Immature natural killer cell (primary cell): ENCODE data around the gene KCNN1. TPM values are rescaled to one million over a fixed set of nuclear protein-coding genes. Genes with fewer than 3 reads are reported as not detected.

Source experiments
- DNase-seq, 3 donors: peaks; one replicate each; pipeline ENCODE4 v3.0.0; 2022; ENCODE audit warnings: mixed read lengths in 1 of 3
- H3K27ac Mint-ChIP-seq, 6 donors: one replicate each; pipeline ENCODE4 v1.8.0; 2020; ENCODE audit warnings: mixed read lengths in 6 of 6, mild to moderate bottlenecking in 5 of 6, inconsistent platforms in 4 of 6, moderate library complexity in 3 of 6
- H3K27me3 Mint-ChIP-seq, 3 donors: one replicate each; pipeline ENCODE4 v1.8.0; 2020 to 2021; ENCODE audit warnings: low read depth in 3 of 3, mild to moderate bottlenecking in 3 of 3, mixed read lengths in 3 of 3, moderate library complexity in 3 of 3, inconsistent platforms in 1 of 3
- H3K36me3 Mint-ChIP-seq, 3 donors: one replicate each; pipeline ENCODE4 v1.8.0; 2020; ENCODE audit warnings: mixed read lengths in 3 of 3, inconsistent platforms in 2 of 3, mild to moderate bottlenecking in 2 of 3
- H3K4me1 Mint-ChIP-seq, 2 donors: one replicate each; pipeline ENCODE4 v1.8.0; 2020; ENCODE audit warnings: inconsistent platforms in 2 of 2, mild to moderate bottlenecking in 2 of 2, mixed read lengths in 2 of 2, moderate library complexity in 1 of 2
- H3K4me3 Mint-ChIP-seq, 5 donors: one replicate each; pipeline ENCODE4 v1.8.0; 2020; ENCODE audit warnings: mild to moderate bottlenecking in 5 of 5, mixed read lengths in 5 of 5, inconsistent platforms in 3 of 5, moderate library complexity in 3 of 5
- H3K9me3 Mint-ChIP-seq, 6 donors: one replicate each; pipeline ENCODE4 v1.8.0; 2020; ENCODE audit warnings: mild to moderate bottlenecking in 6 of 6, mixed read lengths in 6 of 6, inconsistent platforms in 4 of 6, moderate library complexity in 3 of 6
- polyA plus RNA-seq, 3 donors: library from polyadenylated mRNA; unstranded; fragments of 300-500 nt; fragmentation: Illumina TruSeq; gene quantifications; one replicate each; pipeline ENCODE4 v1.2.3, GENCODE V29; 2021

Gene KCNN1
- polyA plus RNA-seq, 3 donors from 2014 or later: not detected

DNA sequence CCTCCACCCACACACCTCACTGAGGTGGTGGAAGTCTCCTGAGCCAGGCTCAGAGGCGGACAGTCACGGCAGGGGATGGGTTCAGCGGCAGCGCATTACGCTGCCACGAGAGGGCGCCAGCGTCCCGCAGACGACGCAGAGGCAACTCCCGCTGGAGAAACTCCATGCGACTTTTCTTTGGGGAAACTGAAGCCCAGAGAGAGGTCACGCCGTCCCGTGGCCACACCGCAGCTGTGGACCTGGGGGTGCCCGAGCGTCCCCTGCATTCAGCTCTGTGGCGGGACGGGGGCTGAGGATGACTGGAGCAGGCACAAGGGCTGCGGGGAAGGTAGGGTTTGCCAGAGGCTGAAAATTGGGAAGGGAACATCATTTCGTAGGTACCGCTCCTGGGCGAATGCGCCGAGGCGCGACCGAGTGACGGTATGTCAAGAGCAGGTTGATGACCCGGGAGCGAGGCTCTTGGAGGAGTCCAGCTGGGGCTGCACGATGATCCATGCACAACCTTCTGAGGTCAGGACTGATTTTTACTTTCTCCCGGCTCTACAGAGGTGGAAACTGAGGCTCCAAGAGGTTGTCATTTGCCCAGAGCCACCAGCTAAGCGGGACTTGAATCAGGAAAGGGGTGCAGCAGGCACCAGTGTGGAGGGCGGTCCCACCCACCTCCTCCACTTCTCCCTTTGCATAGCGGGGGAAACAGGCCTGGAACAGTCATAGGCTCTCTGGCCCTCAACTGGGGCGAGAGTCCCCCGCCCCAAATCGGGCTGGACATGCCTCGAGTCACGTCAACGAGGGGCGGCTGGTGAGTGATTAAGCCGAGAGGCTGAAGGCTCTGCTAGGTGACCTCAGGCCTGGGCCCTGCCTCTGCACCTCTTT, 40.4 kb downstream of the KCNN1 start:
- Mint-ChIP-seq H3K36me3 (peaks cover 0 to 8% (median 0%) of the 10 kb centered on the region in 3 donors), H3K4me3 (peak overlapping the region; percentile 89 to 91 (median 90)), H3K9me3 (no peaks in the 10 kb centered on the region), H3K27me3 (peaks cover 5 to 20% (median 14%) of the 10 kb centered on the region in 3 donors), H3K4me1 (peaks cover 20 to 30% of the 10 kb centered on the region in 2 donors), H3K27ac (peak overlapping the region; percentile 81 to 99 (median 96))
- peak; percentile 77 to 79 (median 79) for DNase-seq

DNA sequence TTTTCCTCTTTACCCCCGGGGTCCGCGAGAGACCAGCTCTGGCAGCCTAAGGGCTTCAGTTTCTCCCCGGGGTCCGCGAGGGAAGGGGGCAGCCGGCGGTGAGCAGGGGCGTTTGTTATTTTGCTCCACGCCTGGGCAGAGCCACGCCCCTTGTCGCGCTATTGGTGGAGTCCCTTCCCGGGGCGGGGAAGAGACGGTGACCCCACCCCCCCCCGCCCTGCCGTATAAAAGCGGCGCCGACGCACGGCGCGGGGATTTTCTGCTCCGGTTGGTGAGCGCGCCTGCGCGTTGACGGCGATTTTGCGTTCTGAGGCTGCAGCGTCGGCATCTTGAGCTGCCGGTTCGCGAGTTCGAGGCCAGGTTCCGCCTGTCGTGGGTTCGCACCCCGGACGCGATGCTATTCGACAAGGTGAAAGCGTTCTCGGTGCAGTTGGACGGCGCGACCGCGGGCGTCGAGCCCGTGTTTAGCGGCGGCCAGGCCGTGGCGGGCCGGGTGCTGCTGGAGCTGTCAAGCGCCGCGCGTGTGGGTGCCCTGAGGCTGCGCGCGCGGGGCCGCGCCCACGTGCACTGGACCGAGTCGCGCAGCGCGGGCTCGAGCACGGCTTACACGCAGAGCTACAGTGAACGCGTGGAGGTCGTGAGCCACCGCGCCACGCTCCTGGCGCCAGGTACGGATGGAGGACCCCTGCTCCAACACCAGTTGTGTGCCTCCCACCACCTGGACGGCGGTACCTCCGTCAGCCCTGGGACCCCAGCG, 41.2 kb downstream of the KCNN1 start, which contains the start of gene ARRDC2:
Gene ARRDC2 (plus strand): TSS at position 254 of the 757 bp plus-strand sequence. CDS start 141 bp downstream, at position 395.
- H3K4me1 Mint-ChIP-seq: peaks cover 22 to 25% of the 10 kb centered on the region in 2 donors
- DNase-seq: peak; percentile 81 to 88 (median 88)
- H3K27ac Mint-ChIP-seq: peak within 1 kb of the TSS; percentile 81 to 99 (median 96)
- H3K9me3 Mint-ChIP-seq: no peaks in the 10 kb centered on the region
- H3K36me3 Mint-ChIP-seq: peaks cover under 1 to 13% (median 4%) of the 10 kb centered on the region in 3 donors
- peaks cover 5 to 20% (median 9%) of the 10 kb centered on the region in 3 donors for H3K27me3 Mint-ChIP-seq
- peak within 1 kb of the TSS; percentile 89 to 91 (median 90) for H3K4me3 Mint-ChIP-seq

DNA sequence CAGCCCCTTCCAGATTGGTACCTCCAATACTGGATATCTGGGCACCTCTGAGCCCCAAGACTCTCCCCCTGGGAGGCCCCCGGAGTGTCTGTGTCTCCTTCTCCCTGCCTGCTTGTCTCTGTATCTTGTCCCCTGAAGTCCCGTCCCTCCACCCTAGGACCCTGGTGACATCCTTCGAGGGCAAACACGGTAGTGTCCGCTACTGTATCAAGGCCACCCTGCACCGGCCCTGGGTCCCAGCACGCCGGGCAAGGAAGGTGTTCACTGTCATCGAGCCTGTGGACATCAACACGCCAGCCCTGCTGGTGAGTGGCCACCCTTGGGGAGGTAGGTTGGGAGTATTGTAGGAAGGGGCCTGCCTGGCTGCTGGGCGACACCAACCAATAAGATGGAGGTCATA, 41.9 kb downstream of the KCNN1 start:
- Mint-ChIP-seq H3K27ac (peak overlapping the region; percentile 34 to 85 (median 66)), H3K4me3 (peak overlapping the region; percentile 49 to 76 (median 69))

DNA sequence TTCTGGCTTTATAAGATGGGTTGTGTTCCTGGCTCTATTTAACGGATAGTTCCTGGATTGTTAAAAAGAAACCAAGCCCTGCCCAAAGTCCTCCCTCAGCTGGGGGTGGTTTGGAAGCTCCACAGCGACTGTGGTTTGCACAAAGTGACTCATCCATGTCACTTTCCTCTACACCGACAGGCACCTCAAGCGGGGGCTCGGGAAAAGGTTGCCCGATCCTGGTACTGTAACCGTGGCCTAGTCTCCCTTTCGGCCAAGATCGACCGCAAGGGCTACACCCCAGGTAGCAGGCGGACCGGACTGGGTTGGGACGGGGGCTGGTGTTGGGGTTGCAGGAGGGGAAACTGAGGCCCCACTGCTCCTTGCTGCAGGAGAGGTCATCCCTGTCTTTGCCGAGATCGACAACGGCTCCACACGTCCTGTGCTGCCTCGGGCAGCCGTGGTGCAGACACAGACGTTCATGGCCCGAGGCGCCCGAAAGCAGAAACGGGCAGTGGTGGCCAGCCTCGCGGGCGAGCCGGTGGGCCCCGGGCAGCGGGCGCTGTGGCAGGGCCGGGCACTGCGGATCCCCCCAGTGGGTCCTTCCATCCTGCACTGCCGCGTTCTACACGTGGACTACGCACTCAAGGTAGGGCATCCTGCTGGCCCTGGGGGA, 42.6 kb downstream of the KCNN1 start:
- Mint-ChIP-seq H3K4me3 (no peak overlapping the region), H3K27ac (peak overlapping the region in 1 of 6 donors; percentile 34), H3K4me1 (peaks cover 27 to 31% of the 10 kb centered on the region in 2 donors), H3K9me3 (no peaks in the 10 kb centered on the region), H3K27me3 (peaks cover 5 to 20% (median 11%) of the 10 kb centered on the region in 3 donors), H3K36me3 (peaks cover 7 to 25% (median 7%) of the 10 kb centered on the region in 3 donors)
- DNase-seq: no peak

More for the DNA sequence above, 41.9 kb downstream of the KCNN1 start:
- Mint-ChIP-seq H3K9me3 (no peaks in the 10 kb centered on the region), H3K36me3 (peaks cover 7 to 20% (median 7%) of the 10 kb centered on the region in 3 donors), H3K4me1 (peaks cover 27% of the 10 kb centered on the region in 2 donors), H3K27me3 (peaks cover 5 to 20% (median 9%) of the 10 kb centered on the region in 3 donors)
- DNase-seq: no peak

DNA sequence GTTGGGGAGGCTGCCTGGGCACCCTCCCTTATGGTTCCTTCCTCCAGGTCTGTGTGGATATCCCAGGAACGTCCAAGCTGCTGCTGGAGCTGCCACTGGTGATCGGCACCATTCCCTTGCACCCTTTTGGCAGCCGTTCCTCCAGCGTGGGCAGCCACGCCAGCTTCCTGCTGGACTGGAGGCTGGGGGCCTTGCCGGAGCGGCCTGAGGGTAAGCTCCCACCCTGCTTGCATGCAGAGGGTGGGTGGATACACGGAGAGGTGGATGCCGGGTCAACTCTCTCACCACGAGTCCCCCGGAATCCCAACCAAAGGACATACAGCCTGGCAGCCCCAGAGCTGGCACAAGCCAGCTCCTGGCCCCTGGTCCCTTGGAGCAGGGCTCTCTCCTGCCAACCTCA, 43.2 kb downstream of the KCNN1 start:
- no peak for DNase-seq
- Mint-ChIP-seq H3K27ac (no peak overlapping the region), H3K36me3 (peaks cover 7 to 29% (median 9%) of the 10 kb centered on the region in 3 donors), H3K4me3 (no peak overlapping the region), H3K27me3 (peaks cover 5 to 20% (median 11%) of the 10 kb centered on the region in 3 donors), H3K4me1 (peaks cover 27 to 31% of the 10 kb centered on the region in 2 donors), H3K9me3 (no peaks in the 10 kb centered on the region)

DNA sequence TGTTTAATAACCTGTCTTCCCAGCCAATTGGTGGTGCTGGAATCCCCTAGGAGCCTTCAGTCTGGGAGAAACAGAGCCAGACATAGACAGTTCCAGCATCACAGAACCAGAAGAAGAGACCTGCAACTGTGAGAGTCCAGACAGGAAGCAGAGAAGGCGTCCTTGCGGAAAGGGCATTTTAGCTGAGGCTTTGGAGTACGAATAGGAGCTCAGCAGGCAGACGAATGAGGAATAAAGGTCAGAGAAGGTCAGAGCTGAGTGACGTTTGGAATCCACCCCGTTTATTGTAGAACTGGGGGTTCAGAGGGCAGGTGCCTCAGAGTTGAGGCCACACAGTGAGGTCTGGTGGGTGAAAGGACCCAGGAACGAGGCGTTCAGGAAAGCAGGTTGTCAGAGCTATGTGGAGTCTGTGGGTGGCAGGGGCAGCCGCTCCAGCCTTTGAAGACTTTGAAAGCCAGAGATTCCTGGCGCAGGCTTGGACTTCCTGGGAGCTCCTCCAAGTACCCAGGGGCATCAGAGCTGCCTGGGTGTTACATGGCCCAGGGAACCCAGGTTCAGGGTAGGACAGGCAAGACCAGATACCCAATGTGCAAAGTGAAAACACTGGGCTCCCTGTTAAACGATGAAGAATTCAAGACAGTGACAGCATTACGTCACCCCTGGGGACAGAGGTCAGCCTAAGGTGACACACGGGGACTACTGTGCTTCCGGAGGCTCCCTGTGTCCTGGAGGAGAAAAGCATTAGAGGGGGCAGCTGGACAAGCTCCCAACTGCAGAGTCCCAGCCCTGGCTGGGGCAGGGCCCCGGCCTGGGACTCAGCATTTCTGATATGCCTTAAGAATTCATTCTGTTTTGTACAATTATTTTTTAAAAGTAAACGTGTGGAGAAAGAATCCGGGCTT, 46.6 kb downstream of the KCNN1 start:
- H3K4me1 Mint-ChIP-seq: peaks cover 14 to 15% of the 10 kb centered on the region in 2 donors

DNA sequence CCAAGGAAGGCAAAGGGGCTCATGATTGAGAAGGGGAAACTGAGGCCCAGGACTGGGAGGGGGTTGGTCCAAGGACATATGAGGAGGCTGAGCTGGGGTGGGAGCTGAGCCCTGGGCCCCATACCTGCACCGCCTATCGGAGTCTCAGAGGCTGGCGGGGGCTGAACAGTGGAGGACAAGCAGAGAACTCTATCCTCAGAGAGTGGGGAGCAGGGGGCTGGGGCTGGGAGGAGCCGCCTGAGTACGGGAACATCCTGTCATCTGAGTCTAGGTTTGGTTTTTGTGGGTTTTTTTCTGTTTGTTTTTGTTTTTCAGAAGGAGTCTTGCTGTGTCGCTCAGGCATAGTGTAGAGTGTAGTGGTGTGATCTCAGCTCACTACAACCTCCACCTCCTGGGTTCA, 47.3 kb downstream of the KCNN1 start:
- no peak for DNase-seq
- peaks cover 7 to 8% of the 10 kb centered on the region in 2 donors for H3K4me1 Mint-ChIP-seq
- H3K27ac Mint-ChIP-seq: peak overlapping the region in 2 of 6 donors; percentile 29 to 59
- no peaks in the 10 kb centered on the region for H3K9me3 Mint-ChIP-seq
- peaks cover 7 to 31% (median 12%) of the 10 kb centered on the region in 3 donors for H3K36me3 Mint-ChIP-seq
- peaks cover 2 to 6% (median 2%) of the 10 kb centered on the region in 3 donors for H3K27me3 Mint-ChIP-seq
- no peak overlapping the region for H3K4me3 Mint-ChIP-seq

More for the DNA sequence above, 46.6 kb downstream of the KCNN1 start:
- DNase-seq: no peak
- H3K9me3 Mint-ChIP-seq: no peaks in the 10 kb centered on the region
- peaks cover 6 to 9% (median 7%) of the 10 kb centered on the region in 3 donors for H3K27me3 Mint-ChIP-seq
- peaks cover 7 to 31% (median 12%) of the 10 kb centered on the region in 3 donors for H3K36me3 Mint-ChIP-seq
- peak overlapping the region in 3 of 6 donors; percentile 13 to 39 (median 29) for H3K27ac Mint-ChIP-seq
- H3K4me3 Mint-ChIP-seq: no peak overlapping the region

DNA sequence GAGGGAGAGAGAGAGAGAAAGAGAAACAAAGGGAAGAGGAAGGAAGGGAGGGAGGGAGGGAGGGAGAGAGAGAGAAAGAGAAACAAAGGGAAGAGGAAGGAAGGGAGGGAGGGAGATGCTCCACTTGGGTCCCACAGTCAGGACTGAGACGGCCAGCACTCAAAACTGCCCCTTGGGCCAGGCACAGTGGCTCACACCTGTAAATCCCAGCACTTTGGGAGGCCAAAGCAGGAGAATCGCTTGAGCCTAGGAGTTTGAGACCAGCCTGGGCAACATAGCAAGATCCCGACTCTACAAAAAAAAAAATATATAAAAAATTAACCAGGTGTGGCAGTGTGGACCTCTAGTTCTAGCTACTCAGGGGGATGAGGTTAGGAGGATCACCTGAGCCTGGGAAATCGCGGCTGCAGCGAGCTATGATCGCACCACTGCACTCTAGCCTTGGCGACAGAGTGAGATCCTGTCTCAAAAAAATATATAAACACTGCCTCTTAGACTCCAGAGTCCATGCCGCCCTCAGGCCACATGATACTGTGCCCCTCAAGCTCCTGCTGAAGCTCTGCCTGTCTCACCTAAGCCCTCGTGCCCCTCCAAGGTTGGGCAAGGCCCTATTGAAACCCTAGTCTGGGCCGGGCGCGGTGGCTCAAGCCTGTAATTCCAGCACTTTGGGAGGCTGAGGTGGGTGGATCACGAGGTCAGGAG, 49.5 kb downstream of the KCNN1 start:
- H3K4me1 Mint-ChIP-seq: peaks cover 16 to 20% of the 10 kb centered on the region in 2 donors
- no peak overlapping the region for H3K27ac Mint-ChIP-seq
- no peaks in the 10 kb centered on the region for H3K9me3 Mint-ChIP-seq
- H3K27me3 Mint-ChIP-seq: peaks cover 1 to 8% (median 2%) of the 10 kb centered on the region in 3 donors
- H3K4me3 Mint-ChIP-seq: no peak overlapping the region
- DNase-seq: no peak
- H3K36me3 Mint-ChIP-seq: peaks cover 7 to 29% (median 12%) of the 10 kb centered on the region in 3 donors

DNA sequence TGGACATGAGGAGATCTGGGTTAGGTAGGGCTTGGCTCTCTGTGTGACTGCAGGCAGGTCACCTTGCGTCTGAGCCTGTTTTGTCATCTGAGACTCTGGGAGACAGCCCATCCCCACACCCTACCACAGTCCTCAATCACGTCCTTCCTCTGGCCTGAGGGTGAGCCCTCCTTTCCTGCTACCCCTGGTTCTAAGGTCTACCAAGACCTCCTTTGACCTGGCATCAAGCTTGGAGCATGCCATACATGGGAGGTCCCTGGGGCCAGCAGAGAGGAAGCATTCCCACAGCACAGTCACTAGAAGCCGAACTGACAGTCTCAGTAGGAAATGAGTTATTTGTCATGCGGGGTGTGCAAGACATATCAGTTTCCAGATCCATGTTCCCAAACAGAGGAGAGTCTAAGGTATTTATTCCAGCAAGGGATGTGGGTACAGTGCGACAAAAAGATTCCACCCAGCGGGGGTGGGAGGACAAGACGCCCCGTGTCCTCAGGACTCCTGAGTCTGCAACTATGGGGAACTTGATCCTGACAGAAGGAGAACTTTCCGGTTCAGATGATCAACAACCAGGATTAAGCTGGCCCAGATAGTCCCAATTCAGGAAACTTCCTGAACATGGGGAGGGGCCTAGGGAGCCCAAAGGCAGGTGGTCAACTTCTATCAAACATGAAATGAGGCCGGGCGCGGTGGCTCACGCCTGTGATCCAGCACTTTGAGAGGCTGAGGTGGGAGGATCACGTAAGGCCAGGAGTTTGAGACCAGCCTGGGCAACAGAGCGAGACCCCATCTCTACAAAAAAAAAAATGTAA, 50.6 kb downstream of the KCNN1 start:
- Mint-ChIP-seq H3K4me1 (peaks cover 26 to 31% of the 10 kb centered on the region in 2 donors), H3K9me3 (no peaks in the 10 kb centered on the region), H3K36me3 (peaks cover 7 to 26% (median 12%) of the 10 kb centered on the region in 3 donors), H3K4me3 (no peak overlapping the region), H3K27ac (peak overlapping the region in 2 of 6 donors; percentile 40 to 45), H3K27me3 (peaks cover 2 to 8% (median 4%) of the 10 kb centered on the region in 3 donors)
- DNase-seq: no peak

DNA sequence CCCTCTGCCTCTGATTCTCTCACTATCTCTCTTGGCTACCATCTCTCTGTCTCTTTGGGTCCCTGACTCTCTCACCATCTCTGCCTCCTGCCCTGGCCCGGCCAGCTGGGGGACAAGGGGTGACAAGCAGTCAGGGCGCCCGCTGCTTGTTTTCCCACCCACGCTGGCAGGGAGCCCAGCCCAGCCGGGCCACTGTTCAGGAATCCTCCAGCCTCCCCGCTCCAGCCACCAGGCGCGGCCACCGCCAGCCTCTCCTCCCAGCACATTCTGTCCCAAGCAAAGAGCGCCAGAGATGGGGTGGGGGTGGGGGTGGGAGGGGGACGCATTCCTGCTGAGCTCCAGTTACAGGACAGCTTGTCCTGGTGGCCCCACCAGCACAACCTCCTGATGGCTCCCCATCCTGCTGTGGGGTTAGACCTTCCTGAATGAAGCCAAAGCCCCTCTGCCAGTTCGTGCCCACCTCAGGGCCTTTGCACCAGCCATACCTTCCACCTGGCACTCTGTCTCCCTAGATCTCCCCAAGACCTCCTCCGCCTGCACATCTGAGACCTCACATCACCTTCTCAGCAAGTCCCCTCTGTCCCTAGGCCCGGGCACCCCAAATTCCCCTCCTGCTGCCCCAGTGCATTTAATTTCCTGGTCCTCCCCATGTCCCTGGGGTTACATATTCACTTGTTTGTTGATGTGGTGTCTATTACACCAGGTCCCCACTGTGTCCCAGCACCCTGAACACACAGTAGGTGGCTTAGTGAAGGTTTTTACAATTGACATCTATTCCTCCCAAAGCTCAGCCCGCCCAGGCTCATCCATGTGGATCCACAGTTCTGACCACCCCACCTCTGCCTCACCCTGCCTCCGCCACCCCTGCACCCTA, 53.5 kb downstream of the KCNN1 start:
- peak overlapping the region in 2 of 5 donors; percentile 65 to 77 for H3K4me3 Mint-ChIP-seq

More for the DNA sequence above, 53.5 kb downstream of the KCNN1 start:
- H3K27ac Mint-ChIP-seq: peak overlapping the region in 5 of 6 donors; percentile 39 to 88 (median 83)
- DNase-seq: no peak
- no peaks in the 10 kb centered on the region for H3K9me3 Mint-ChIP-seq
- peaks cover 0 to 3% (median under 1%) of the 10 kb centered on the region in 3 donors for H3K36me3 Mint-ChIP-seq
- peaks cover 35 to 38% of the 10 kb centered on the region in 2 donors for H3K4me1 Mint-ChIP-seq
- H3K27me3 Mint-ChIP-seq: peaks cover 0 to 6% (median 4%) of the 10 kb centered on the region in 3 donors
